NCI-H774 (cell line): ENCODE results near the gene MCC.
"Not testable (repeated sequence)": the region's sequence is repeated elsewhere in the genome, so short reads cannot be mapped to it uniquely, and the experiment has no call there.

Source experiments
- DNase-seq: peaks from one replicate; lab custom pipeline; 2025; lab: John Stamatoyannopoulos, UW

The MCC gene

GRCh38 chr5:113425909-113426308, 62.3 kb downstream of the MCC start:
- DNase-seq, result no peak

GRCh38 chr5:113421693-113422092, 66.6 kb downstream of the MCC start:
- no peak for DNase-seq

- no peak for DNase-seq
Measured at GRCh38 chr5:113405530-113405929, 82.7 kb downstream of the MCC start.

- no peak for DNase-seq
Measured at GRCh38 chr5:113404269-113404668, 84.0 kb downstream of the MCC start.

GRCh38 chr5:113397986-113398385, 90.3 kb downstream of the MCC start:
- not testable (repeated sequence) for DNase-seq

GRCh38 chr5:113397046-113397445, 91.2 kb downstream of the MCC start:
- no peak for DNase-seq

- DNase-seq, result no peak
Measured at GRCh38 chr5:113394658-113395057, 93.6 kb downstream of the MCC start.

GRCh38 chr5:113390224-113390623, 98.0 kb downstream of the MCC start:
- DNase-seq, result no peak

GRCh38 chr5:113389116-113389515, 99.1 kb downstream of the MCC start:
- no peak for DNase-seq

GRCh38 chr5:113387844-113388243, 100.4 kb downstream of the MCC start:
- DNase-seq, result no peak

- no peak for DNase-seq
Measured at GRCh38 chr5:113384782-113385285, 103.4 kb downstream of the MCC start.

GRCh38 chr5:113382731-113383130, 105.5 kb downstream of the MCC start:
- no peak for DNase-seq

- no peak for DNase-seq
Measured at GRCh38 chr5:113381791-113382190, 106.5 kb downstream of the MCC start.

GRCh38 chr5:113380807-113381326, 107.4 kb downstream of the MCC start:
- no peak for DNase-seq

GRCh38 chr5:113379936-113380806, 108.1 kb downstream of the MCC start:
- DNase-seq, result no peak

- peak; percentile 8 for DNase-seq
Measured at GRCh38 chr5:113378959-113379541, 109.2 kb downstream of the MCC start.

- no peak for DNase-seq
Measured at GRCh38 chr5:113378514-113378913, 109.7 kb downstream of the MCC start.

- no peak for DNase-seq
Measured at GRCh38 chr5:113378081-113378480, 110.2 kb downstream of the MCC start.

GRCh38 chr5:113376640-113377039, 111.6 kb downstream of the MCC start:
- no peak for DNase-seq

- DNase-seq, result no peak
Measured at GRCh38 chr5:113375480-113376060, 112.7 kb downstream of the MCC start.

- DNase-seq, result no peak
Measured at GRCh38 chr5:113373426-113373825, 114.8 kb downstream of the MCC start.

GRCh38 chr5:113371721-113372196, 116.5 kb downstream of the MCC start:
- DNase-seq, result no peak

GRCh38 chr5:113367586-113367985, 120.7 kb downstream of the MCC start:
- no peak for DNase-seq
